ENCODE results near the gene NIPA2.

NIPA2 gene

GRCh38 chr15:22831473-22831872 lies 7.0 kb upstream of the NIPA2 start:
- no peak for DNase-seq (ENCODE audit: low read depth in 2 of 3, low spot score in 2 of 3)

DNA sequence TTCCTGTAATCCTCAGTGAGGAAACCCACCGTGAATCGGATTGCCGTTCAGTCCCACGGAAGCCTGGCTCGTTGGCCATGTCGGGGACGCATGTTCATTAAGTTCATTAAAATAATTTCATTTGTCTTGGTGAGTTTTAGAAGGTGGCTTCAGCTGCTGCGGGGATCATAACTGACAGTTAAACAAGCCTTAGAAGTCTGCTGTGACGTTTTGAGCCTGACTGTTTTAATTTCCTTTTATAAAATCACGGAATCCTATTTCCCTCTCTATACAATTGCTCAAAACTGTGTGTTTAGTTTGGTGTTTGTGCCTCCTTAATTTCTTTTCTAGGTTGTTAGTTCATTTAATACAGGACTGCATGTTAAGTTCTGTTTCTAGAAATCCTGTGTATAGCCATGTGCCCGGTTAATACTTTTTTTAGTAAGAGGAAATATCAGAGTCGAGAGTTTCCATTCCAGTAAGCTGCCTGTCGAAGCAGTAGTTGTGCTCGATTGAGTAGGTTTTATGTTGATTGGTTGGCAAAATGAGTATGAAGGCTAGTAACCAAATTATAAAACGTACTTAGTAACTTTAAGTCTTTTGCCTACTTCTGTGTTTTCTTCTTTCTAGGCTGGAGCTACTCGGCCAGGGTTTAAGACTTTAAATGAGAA lies 705 bp downstream of the NIPA2 start:
- DNase-seq (ENCODE audit: low read depth in 2 of 3, low spot score in 2 of 3) = no peak

GRCh38 chr15:22844421-22845288 lies 6.2 kb downstream of the NIPA2 start:
- DNase-seq (ENCODE audit: low read depth in 2 of 3, low spot score in 2 of 3) = no peak

DNA sequence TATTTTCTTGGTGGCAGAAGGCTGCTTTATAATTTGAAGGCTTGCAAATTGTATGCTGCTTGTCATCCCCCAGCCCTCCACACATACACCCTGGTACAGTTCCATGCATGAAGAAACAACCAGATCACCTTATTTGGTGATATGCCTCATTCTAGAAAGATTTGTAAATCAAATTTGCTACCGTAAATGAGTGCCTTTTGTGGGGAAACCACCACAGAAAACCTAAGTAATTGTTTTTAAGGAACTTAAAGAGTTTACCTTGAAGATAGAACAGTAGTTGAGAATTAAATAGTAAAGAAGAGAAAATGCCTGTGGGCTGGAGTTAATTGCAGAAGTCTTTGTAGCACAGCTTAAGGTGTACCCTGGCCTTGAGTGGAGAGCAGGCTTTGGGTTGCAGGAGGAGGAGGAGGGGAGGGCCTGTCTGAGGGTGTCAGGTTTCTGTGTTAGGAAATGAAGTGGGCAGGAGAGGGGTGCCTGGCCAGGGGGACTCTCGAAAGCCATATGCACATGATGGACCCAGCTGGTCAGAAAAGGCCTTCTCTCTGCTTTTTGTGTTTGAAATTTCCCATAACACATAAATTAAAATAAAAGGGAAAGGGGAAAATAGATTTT lies 6.9 kb downstream of the NIPA2 start:
- no peak for DNase-seq (ENCODE audit: low read depth in 2 of 3, low spot score in 2 of 3)

DNA sequence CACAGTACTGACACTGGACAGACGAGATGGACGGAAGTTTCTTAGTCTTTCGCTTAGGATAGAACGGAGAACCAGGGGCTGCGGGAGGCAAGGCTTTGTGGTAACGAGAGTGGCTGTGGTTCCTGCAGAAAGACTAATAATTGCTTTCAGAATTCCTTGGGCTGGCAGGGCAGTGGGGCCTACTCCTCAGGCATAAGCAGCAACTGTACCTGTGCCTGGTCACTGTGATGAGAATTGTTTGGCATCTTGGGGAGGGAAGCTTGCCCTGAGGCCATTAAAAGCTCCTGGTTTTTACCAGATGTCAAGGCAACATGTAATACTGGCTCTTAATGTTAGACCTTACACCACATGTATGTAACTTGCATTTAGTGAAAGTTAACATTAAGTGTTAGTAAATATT lies 7.6 kb downstream of the NIPA2 start:
- no peak for DNase-seq (ENCODE audit: low read depth in 2 of 3, low spot score in 2 of 3)

DNA sequence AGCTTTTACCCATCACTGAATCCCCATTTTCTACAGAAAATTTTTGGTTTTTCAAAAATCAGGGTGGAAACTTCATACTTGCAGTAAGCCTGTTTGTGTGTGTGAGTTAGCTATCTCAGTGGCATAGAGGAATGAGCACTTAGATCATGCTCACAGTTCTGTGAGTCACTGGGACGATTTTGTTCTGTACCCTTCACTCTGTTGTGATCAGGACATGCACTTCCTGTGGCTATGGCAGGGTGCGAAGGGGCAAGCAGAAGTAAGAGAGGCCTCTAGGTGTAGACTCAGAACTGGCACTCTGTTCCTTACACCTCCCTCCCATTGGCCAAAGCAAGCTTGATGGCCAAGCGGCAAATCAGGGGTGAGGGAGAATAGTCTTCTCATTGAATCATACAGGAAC lies 11.6 kb downstream of the NIPA2 start:
- no peak for DNase-seq (ENCODE audit: low read depth in 2 of 3, low spot score in 2 of 3)

GRCh38 chr15:22851513-22851912 lies 13.0 kb downstream of the NIPA2 start:
- no peak for DNase-seq (ENCODE audit: low read depth in 2 of 3, low spot score in 2 of 3)

DNA sequence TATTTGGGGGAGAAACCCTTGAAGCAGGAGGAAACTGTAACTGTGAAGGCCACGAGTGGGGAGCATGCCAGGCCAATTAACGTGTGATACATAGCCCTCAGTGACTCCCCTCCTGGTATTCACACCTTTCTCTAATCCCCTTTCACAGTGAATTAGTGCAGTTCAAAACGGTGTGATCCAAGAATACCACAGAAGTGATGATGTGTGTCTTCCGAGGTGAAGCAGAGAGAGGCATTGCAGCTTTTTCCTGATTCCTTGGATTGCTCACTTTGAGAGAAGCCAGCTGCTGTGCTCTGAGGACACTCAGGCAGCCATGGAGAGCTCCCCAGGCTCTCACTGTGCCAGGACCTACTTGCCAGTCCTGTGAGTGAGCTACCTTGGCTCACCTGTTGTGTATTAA lies 17.3 kb downstream of the NIPA2 start:
- no peak for DNase-seq (ENCODE audit: low read depth in 2 of 3, low spot score in 2 of 3)

DNA sequence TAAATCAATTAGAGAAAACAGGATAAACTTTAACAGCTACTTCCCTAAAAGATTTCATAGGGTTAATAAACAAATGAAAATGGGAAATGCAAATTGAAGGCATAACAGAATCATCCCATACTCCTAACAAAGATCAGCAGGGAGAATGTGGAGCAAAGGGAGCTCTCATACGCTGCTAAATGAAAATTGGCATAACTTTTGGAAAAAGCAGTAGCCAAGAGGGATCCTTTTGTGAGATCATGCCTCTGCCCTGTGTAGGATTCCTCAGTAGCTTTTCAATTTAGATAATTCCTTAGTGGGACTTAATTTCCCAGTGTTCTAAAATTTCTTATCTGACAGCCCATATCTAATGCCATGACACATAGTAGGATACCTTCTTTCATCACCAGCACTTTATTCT lies 18.2 kb downstream of the NIPA2 start:
- DNase-seq (ENCODE audit: low read depth in 2 of 3, low spot score in 2 of 3) = no peak

GRCh38 chr15:22861161-22861560 lies 22.7 kb downstream of the NIPA2 start:
- DNase-seq (ENCODE audit: low read depth in 2 of 3, low spot score in 2 of 3) = no peak

DNA sequence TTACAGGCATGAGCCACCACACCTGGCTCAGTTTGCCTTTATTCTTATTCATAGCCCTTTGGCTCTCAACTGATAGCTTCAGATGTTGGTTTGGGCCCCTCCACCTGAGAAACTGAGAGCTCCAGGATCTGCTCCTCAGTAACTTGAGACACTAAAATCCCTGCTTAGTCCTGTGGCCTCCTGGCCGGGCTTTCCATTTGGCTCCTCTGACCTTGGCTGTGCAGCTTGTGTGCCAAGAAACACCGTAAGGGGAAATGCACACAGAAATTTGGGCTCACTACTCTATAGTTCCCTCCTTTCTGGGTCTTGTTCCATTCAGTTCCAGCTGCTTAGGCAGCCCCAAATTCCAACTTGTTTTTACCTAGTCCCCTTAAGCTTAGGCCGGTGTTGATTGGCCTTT lies 24.9 kb downstream of the NIPA2 start:
- DNase-seq (ENCODE audit: low read depth in 2 of 3, low spot score in 2 of 3) = no peak

GRCh38 chr15:22866079-22866478 lies 27.6 kb downstream of the NIPA2 start:
- no peak for DNase-seq (ENCODE audit: low read depth in 2 of 3, low spot score in 2 of 3)

GRCh38 chr15:22867886-22868285 lies 29.4 kb downstream of the NIPA2 start:
- no peak for DNase-seq (ENCODE audit: low read depth in 2 of 3, low spot score in 2 of 3)

DNA sequence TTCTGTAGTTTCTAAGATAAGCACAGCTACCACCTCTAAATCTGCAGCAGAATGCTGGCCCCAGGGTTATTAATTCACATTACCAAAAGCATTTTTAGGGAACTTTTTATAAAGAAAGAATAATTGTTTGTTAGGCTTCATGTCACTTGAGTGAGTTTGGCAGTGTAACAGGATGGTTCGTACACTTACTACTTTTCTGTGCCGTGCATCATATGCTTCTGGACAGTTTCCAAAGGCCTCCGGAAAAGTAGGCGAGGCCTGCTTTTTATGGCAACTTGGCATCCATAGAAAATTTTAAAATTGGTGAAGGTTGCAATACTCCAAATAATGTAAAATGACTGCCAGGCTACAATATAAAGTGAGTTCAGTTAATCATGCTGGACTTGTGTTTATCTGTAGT lies 30.0 kb downstream of the NIPA2 start:
- no peak for DNase-seq (ENCODE audit: low read depth in 2 of 3, low spot score in 2 of 3)

DNA sequence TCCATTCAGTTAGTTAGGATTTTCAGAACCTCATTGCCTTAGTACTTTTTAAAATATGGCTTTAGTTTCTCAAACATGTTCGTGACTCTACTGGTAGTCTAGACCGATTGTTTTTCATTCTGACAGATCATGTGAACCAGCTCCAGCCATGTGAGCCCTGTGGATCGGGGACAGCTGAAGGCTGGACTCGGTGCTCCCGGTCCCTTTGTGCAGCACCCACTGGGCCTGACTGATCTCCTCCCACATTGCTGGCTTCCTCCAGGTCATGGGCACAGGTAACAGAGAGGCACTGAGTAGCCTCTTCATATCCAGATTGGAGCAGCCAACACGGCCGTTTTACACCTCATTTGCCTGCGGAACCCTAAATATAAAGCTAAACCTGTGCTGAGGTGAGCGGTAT lies 30.5 kb downstream of the NIPA2 start:
- DNase-seq (ENCODE audit: low read depth in 2 of 3, low spot score in 2 of 3) = no peak

GRCh38 chr15:22869856-22870255 lies 31.4 kb downstream of the NIPA2 start:
- DNase-seq (ENCODE audit: low read depth in 2 of 3, low spot score in 2 of 3) = no peak

DNA sequence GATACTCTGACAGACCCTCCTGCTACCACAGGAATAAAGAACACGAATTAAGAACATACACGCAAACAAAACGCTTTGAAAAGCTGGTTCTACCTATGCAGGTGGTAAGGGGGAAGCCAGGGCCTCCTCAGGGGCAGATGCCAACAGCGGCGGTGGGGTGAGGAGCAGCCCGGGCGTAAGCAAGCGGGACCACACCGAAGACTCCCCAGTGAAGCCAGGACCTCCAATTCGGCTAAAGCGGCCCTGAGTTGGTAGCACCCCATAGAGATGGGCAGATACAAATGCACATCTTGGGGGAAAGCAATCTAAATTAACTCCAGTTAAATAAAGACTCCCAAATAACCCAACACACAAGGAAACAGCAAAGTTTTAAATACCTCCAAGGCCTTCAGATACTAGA lies 32.4 kb downstream of the NIPA2 start:
- no peak for DNase-seq (ENCODE audit: low read depth in 2 of 3, low spot score in 2 of 3)

GRCh38 chr15:22871481-22872086 lies 33.1 kb downstream of the NIPA2 start:
- DNase-seq (ENCODE audit: low read depth in 2 of 3, low spot score in 2 of 3) = no peak

GRCh38 chr15:22872936-22873701 lies 34.7 kb downstream of the NIPA2 start:
- DNase-seq (ENCODE audit: low read depth in 2 of 3, low spot score in 2 of 3) = no peak

DNA sequence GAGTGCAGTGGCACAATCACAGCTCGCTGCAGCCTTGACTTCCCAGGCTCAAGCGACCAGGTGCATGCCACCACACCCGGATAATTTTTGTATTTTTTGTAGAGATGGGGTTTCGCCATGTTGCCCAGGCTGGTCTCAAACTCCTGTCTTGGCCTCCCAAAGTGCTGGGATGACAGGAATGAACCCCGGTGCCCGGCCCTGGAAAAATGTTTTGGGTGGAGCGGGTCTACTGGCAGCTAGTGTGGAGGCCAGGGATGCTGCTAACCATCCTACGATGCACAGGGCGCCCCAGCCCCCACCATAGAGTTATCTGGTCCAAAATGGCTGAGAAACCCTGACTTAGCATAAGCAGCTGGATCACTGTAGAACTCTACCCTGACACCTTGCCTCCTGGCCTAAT lies 35.4 kb downstream of the NIPA2 start:
- no peak for DNase-seq (ENCODE audit: low read depth in 2 of 3, low spot score in 2 of 3)

GRCh38 chr15:22874256-22874655 lies 35.8 kb downstream of the NIPA2 start:
- no peak for DNase-seq (ENCODE audit: low read depth in 2 of 3, low spot score in 2 of 3)
